Endothelial cell (in vitro differentiated cells): ENCODE results near the gene MORN4. TPM values are rescaled to one million over a fixed set of nuclear protein-coding genes. Genes with fewer than 3 reads are reported as not detected.

Experiments used
- DNase-seq: peaks from one replicate; pipeline ENCODE4 v3.0.0; 2021; ENCODE audit warnings: low spot score
- H3K27ac Mint-ChIP-seq: one replicate; pipeline ENCODE4 v1.8.0; 2021; ENCODE audit warnings: mixed read lengths, inconsistent platforms; ENCODE audit not compliant: unreplicated experiment
- H3K27me3 Mint-ChIP-seq: one replicate; pipeline ENCODE4 v1.8.0; 2021; ENCODE audit warnings: mild to moderate bottlenecking, moderate library complexity, mixed read lengths, inconsistent platforms; ENCODE audit not compliant: unreplicated experiment
- H3K36me3 Mint-ChIP-seq: one replicate; pipeline ENCODE4 v1.8.0; 2021; ENCODE audit warnings: mild to moderate bottlenecking, low read depth, mixed read lengths, inconsistent platforms; ENCODE audit not compliant: unreplicated experiment
- H3K4me1 Mint-ChIP-seq: one replicate; pipeline ENCODE4 v1.8.0; 2021; ENCODE audit warnings: mild to moderate bottlenecking, mixed read lengths, inconsistent platforms; ENCODE audit not compliant: unreplicated experiment
- H3K4me3 Mint-ChIP-seq: one replicate; pipeline ENCODE4 v1.8.0; 2021; ENCODE audit warnings: mild to moderate bottlenecking, mixed read lengths, inconsistent platforms; ENCODE audit not compliant: unreplicated experiment
- H3K9me3 Mint-ChIP-seq: one replicate; pipeline ENCODE4 v1.8.0; 2021; ENCODE audit warnings: mixed read lengths, inconsistent platforms; ENCODE audit not compliant: unreplicated experiment
- CTCF ChIP-seq: fragments of 200-600 bp; sonication (generic); IDR thresholded peaks from one replicate; pipeline ENCODE4 v1.5.0; 2021; ENCODE audit warnings: antibody characterized with exemption; ENCODE audit not compliant: unreplicated experiment
- total RNA-seq: library from RNA; stranded (reverse); fragmentation: NEBNext Ultra II Directional; extraction: Animal tissue kit (Norgen Biotek cat#: 25700); gene quantifications from one replicate; pipeline ENCODE4 v1.2.1, GENCODE V29; 2021; ENCODE audit not compliant: unreplicated experiment

Gene MORN4
- total RNA-seq, 1 donor from 2014 or later: 10.9 TPM

- Mint-ChIP-seq H3K36me3 (peaks cover 5% of the 10 kb centered on the region), H3K4me3 (no peak overlapping the region), H3K4me1 (peaks cover 32% of the 10 kb centered on the region), H3K9me3 (no peaks in the 10 kb centered on the region), H3K27me3 (peaks cover 8% of the 10 kb centered on the region), H3K27ac (no peak overlapping the region)
- no peak for DNase-seq
- no peak for TF ChIP-seq CTCF
These were observed 66.8 kb downstream of the MORN4 start for GRCh38 chr10:97566336-97566996.

GRCh38 chr10:97564776-97565175 is 68.5 kb downstream of the MORN4 start:
- Mint-ChIP-seq H3K9me3 (no peaks in the 10 kb centered on the region), H3K4me3 (no peak overlapping the region), H3K36me3 (peaks cover 8% of the 10 kb centered on the region), H3K27ac (peak overlapping the region; percentile 32), H3K4me1 (peaks cover 36% of the 10 kb centered on the region), H3K27me3 (peaks cover 8% of the 10 kb centered on the region)
- TF ChIP-seq CTCF: no peak
- DNase-seq: no peak

Other genes with a start within 250 kb of the MORN4 start
- gene RRP12, start 232.2 kb downstream of the MORN4 start, total RNA-seq: 19.5 TPM
- gene PGAM1, start 207.3 kb downstream of the MORN4 start, total RNA-seq: 291 TPM
- 36.0 TPM for gene EXOSC1, start 187.5 kb downstream of the MORN4 start, total RNA-seq
- gene ZDHHC16, start 187.3 kb downstream of the MORN4 start, total RNA-seq: 45.0 TPM
- 127 TPM for gene MMS19, start 135.1 kb downstream of the MORN4 start, total RNA-seq
- gene UBTD1, start 134.6 kb downstream of the MORN4 start, total RNA-seq: 78.0 TPM
- 0.33 TPM for gene ANKRD2, start 60.7 kb downstream of the MORN4 start, total RNA-seq
- 0.85 TPM for gene HOGA1, start 49.1 kb downstream of the MORN4 start, total RNA-seq
- not detected for gene C10orf62, start 43.8 kb downstream of the MORN4 start, total RNA-seq
- 35.4 TPM for gene PI4K2A, start 7.2 kb upstream of the MORN4 start, total RNA-seq
- 0.67 TPM for gene AVPI1, start 53.7 kb upstream of the MORN4 start, total RNA-seq
- 21.0 TPM for gene MARVELD1, start 80.2 kb upstream of the MORN4 start, total RNA-seq
- gene ZFYVE27, start 103.6 kb upstream of the MORN4 start, total RNA-seq: 19.2 TPM
- 3.5 TPM for gene SFRP5, start 138.5 kb upstream of the MORN4 start, total RNA-seq
- 2.5 TPM for gene GOLGA7B, start 216.3 kb upstream of the MORN4 start, total RNA-seq